Tibial nerve (tissue), 4 donors: ENCODE data around the gene PCSK2. TPM values are rescaled to one million over a fixed set of nuclear protein-coding genes. Genes with fewer than 3 reads are reported as not detected.

Experiments
- DNase-seq, 2 donors: peaks; one replicate each; pipeline ENCODE4 v3.0.0-alpha.2; 2019; ENCODE audit warnings: low spot score in 2 of 2
- H3K27ac ChIP-seq, 4 donors: fragments of 200-600 bp; sonication (generic) in 3 of 4; one replicate each; pipeline ENCODE4 v1.5.1; 2017 to 2019; ENCODE audit warnings: mild to moderate bottlenecking in 1 of 4
- H3K27me3 ChIP-seq, 2 donors: fragments of 200-600 bp; sonication (generic) in 1 of 2; one replicate each; pipeline versions ENCODE4 v1.5.1 to v1.6.0; 2017 to 2019
- H3K36me3 ChIP-seq, 3 donors: fragments of 200-600 bp; sonication (generic); one replicate each; pipeline ENCODE4 v1.5.1; 2018 to 2019
- H3K4me1 ChIP-seq, 4 donors: fragments of 200-600 bp; sonication (generic) in 3 of 4; one replicate each; pipeline ENCODE4 v1.5.1; 2017 to 2019
- H3K4me3 ChIP-seq, 4 donors: fragments of 200-600 bp; sonication (generic) in 3 of 4; one replicate each; pipeline ENCODE4 v1.5.1; 2017 to 2019; ENCODE audit warnings: mild to moderate bottlenecking in 1 of 4, moderate library complexity in 1 of 4
- H3K9me3 ChIP-seq, 4 donors: fragments of 200-600 bp; sonication (generic) in 3 of 4; one replicate each; pipeline ENCODE4 v1.5.1; 2017 to 2019
- CTCF ChIP-seq, 5 experiments: fragments of 200-600 bp in 3 of 5; fragments of 450-650 bp in 2 of 5; sonication (generic) in 3 of 5; IDR thresholded peaks; one replicate each; pipeline ENCODE4 v1.5.1; 2016 to 2019; ENCODE audit warnings: antibody characterized with exemption in 5 of 5, mild to moderate bottlenecking in 3 of 5, moderate library complexity in 2 of 5
- EP300 ChIP-seq, 2 donors: sonication (generic); formaldehyde crosslinking; IDR thresholded peaks; one replicate each; pipeline ENCODE4 v1.6.1; 2017; ENCODE audit warnings: antibody characterized with exemption in 2 of 2, mild to moderate bottlenecking in 1 of 2
- POLR2A ChIP-seq, 2 donors: fragments of 450-650 bp; IDR thresholded peaks; one replicate each; pipeline ENCODE4 v1.6.1; 2017; ENCODE audit warnings: antibody characterized with exemption in 2 of 2, mild to moderate bottlenecking in 2 of 2, moderate library complexity in 2 of 2
- WGBS, 2 donors: methylation state at CpG; one replicate each; pipeline ENCODE4 v1.1.5; 2018; 5-methylcytosine and 5-hydroxymethylcytosine counted together
- total RNA-seq, 4 donors: library from RNA; depleted of rRNA; stranded (reverse); fragments of >200 nt; gene quantifications; one replicate each; pipeline ENCODE4 v1.1.0, GENCODE V29; 2016

The PCSK2 gene
- total RNA-seq, 4 donors from 2014 or later, result 1.0 to 4.8 (median 3.0) TPM

GRCh38 chr20:17314264-17314663 lies 87.4 kb downstream of the PCSK2 start:
- no peaks in the 10 kb centered on the region for H3K36me3 ChIP-seq
- no peaks in the 10 kb centered on the region for H3K9me3 ChIP-seq
- peaks cover 0 to 8% of the 10 kb centered on the region in 2 donors for H3K27me3 ChIP-seq
- TF ChIP-seq POLR2A (IDR thresholded peaks at IDR 0.05) (no peak), EP300 (IDR thresholded peaks at IDR 0.05) (no peak)
- peaks cover 0 to 5% (median 0%) of the 10 kb centered on the region in 4 donors for H3K4me1 ChIP-seq
- no peak for DNase-seq
- 61 to 64% methylated on average over 5 of the region's 5 CpGs for WGBS, 2 donors
- H3K4me3 ChIP-seq, result no peak overlapping the region
- H3K27ac ChIP-seq, result no peak overlapping the region

GRCh38 chr20:17315407-17316231 lies 88.8 kb downstream of the PCSK2 start:
- peaks cover 0 to 8% of the 10 kb centered on the region in 2 donors for H3K27me3 ChIP-seq
- no peak for TF ChIP-seq EP300 (IDR thresholded peaks at IDR 0.05)
- no peak for TF ChIP-seq CTCF (IDR thresholded peaks at IDR 0.05)
- no peak for TF ChIP-seq POLR2A (IDR thresholded peaks at IDR 0.05)
- peak overlapping the region in 1 of 4 donors; percentile 40 for H3K27ac ChIP-seq
- peaks cover 0 to 5% (median 0%) of the 10 kb centered on the region in 4 donors for H3K4me1 ChIP-seq
- 17 to 18% methylated on average over 32 to 37 of the region's 45 CpGs for WGBS, 2 donors
- no peaks in the 10 kb centered on the region for H3K9me3 ChIP-seq
- peak overlapping the region in 3 of 4 donors; percentile 2 to 38 (median 30) for H3K4me3 ChIP-seq
- H3K36me3 ChIP-seq, result no peaks in the 10 kb centered on the region
- no peak for DNase-seq

- no peak for TF ChIP-seq EP300 (IDR thresholded peaks at IDR 0.05)
- no peak for TF ChIP-seq POLR2A (IDR thresholded peaks at IDR 0.05)
- no peak for TF ChIP-seq CTCF (IDR thresholded peaks at IDR 0.05)
- 78% methylated on average over 2 of the region's 2 CpGs for WGBS, 2 donors
- DNase-seq, result no peak
- Histone ChIP-seq H3K27me3 (peaks cover 0 to 8% of the 10 kb centered on the region in 2 donors), H3K9me3 (no peaks in the 10 kb centered on the region), H3K27ac (no peak overlapping the region), H3K4me1 (peaks cover 0 to 5% (median 0%) of the 10 kb centered on the region in 4 donors), H3K4me3 (peak overlapping the region in 2 of 4 donors; percentile 30 to 38), H3K36me3 (no peaks in the 10 kb centered on the region)
These were observed 89.6 kb downstream of the PCSK2 start for GRCh38 chr20:17316316-17317038.

- DNase-seq, result no peak
- 70 to 73% methylated on average over 2 of the region's 2 CpGs for WGBS, 2 donors
- peaks cover 0 to 8% of the 10 kb centered on the region in 2 donors for H3K27me3 ChIP-seq
- no peaks in the 10 kb centered on the region for H3K36me3 ChIP-seq
- H3K9me3 ChIP-seq, result no peaks in the 10 kb centered on the region
- TF ChIP-seq EP300 (IDR thresholded peaks at IDR 0.05), result no peak
- TF ChIP-seq POLR2A (IDR thresholded peaks at IDR 0.05), result no peak
- TF ChIP-seq CTCF (IDR thresholded peaks at IDR 0.05), result no peak
- H3K27ac ChIP-seq, result no peak overlapping the region
- peaks cover 0 to 5% (median 0%) of the 10 kb centered on the region in 4 donors for H3K4me1 ChIP-seq
- H3K4me3 ChIP-seq, result no peak overlapping the region
These were observed 90.5 kb downstream of the PCSK2 start for GRCh38 chr20:17317341-17317740.

- WGBS, 2 donors, result 69 to 84% methylated on average over 2 of the region's 2 CpGs
- no peak for TF ChIP-seq EP300 (IDR thresholded peaks at IDR 0.05)
- TF ChIP-seq POLR2A (IDR thresholded peaks at IDR 0.05), result no peak
- TF ChIP-seq CTCF (IDR thresholded peaks at IDR 0.05), result no peak
- Histone ChIP-seq H3K4me1 (peaks cover 0 to 2% (median 0%) of the 10 kb centered on the region in 4 donors), H3K9me3 (no peaks in the 10 kb centered on the region), H3K36me3 (no peaks in the 10 kb centered on the region), H3K27ac (no peak overlapping the region), H3K27me3 (peaks cover 0 to 5% of the 10 kb centered on the region in 2 donors), H3K4me3 (no peak overlapping the region)
- no peak for DNase-seq
These were observed 93.6 kb downstream of the PCSK2 start for GRCh38 chr20:17320456-17320855.
